ENCODE measurements around the gene TXNL1.

DNA sequence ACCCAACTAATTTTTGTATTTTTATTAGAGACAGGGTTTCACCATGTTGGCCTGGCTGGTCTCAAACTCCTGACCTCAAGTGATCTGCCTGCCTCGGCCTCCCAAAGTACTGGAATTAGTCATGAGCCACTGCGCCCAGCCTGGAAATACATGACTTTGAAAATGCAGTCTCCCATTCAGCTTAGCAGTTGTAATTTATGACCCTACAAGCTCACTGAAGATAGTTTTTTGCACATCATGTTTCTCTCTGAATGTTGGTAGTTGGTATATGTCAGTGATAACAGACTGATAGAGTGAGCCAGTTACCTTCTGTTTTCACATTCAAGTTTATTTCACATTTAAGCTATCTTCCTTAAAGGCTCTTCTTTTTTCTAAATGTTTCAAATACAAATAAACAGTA, 19.9 kb upstream of the TXNL1 start:
- TF ChIP-seq, protein P1, sequence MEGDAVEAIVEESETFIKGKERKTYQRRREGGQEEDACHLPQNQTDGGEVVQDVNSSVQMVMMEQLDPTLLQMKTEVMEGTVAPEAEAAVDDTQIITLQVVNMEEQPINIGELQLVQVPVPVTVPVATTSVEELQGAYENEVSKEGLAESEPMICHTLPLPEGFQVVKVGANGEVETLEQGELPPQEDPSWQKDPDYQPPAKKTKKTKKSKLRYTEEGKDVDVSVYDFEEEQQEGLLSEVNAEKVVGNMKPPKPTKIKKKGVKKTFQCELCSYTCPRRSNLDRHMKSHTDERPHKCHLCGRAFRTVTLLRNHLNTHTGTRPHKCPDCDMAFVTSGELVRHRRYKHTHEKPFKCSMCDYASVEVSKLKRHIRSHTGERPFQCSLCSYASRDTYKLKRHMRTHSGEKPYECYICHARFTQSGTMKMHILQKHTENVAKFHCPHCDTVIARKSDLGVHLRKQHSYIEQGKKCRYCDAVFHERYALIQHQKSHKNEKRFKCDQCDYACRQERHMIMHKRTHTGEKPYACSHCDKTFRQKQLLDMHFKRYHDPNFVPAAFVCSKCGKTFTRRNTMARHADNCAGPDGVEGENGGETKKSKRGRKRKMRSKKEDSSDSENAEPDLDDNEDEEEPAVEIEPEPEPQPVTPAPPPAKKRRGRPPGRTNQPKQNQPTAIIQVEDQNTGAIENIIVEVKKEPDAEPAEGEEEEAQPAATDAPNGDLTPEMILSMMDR (IDR thresholded peaks at IDR 0.05; ENCODE audit: insufficient read depth, low read depth, low read length), result no peak
- TF ChIP-seq EZH2 (IDR thresholded peaks at IDR 0.05; ENCODE audit: insufficient read depth, low read length), result no peak

Measured in astrocyte (in vitro differentiated cells and primary cell).